ENCODE data around the gene TAS2R43.
"Not testable (repeated sequence)": the region's sequence is repeated elsewhere in the genome, so short reads cannot be mapped to it uniquely, and the experiment has no call there.

The TAS2R43 gene

GRCh38 chr12:11059784-11060183 is 32.3 kb downstream of the TAS2R43 start:
- DNase-seq (ENCODE audit: low read depth in 2 of 2): no peak

DNA sequence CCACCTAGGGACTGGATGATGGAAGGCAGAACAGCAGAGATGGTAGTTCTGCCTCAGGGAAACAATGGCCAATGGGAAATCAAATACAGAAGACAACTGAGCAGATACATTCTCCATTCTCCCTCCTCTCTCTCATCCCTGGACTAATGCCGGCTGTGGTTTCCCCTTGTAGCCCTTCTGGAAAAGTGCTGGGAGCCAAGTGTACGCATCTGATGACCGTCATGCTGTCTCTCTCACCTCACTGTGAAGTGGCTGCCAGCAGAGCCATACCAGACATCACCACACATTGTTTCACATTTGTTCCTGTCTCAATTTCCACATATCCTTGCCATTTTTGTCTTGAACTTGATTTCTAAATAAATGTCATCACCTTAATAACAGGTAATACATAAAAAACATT is 33.1 kb downstream of the TAS2R43 start:
- no peak for DNase-seq (ENCODE audit: low read depth in 2 of 2)

DNA sequence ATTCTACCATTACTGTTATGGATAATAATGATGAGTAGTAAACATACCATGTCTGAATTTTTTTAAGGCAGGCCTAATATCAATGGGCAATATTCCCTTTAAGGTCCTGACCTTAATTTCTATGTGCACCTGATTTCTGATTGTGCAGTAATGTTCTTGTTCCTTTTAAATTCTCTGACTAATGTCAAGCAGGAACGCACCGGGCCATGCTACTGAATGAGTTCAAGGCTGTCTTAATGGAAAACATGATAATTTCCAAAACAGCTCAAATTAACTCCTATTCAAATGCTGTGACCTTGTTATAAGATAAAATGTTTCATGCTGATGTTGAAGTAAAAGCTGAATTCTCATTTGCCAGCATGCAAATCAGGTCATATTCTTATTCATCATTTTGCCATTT is 36.8 kb downstream of the TAS2R43 start:
- DNase-seq (ENCODE audit: low read depth in 2 of 2): no peak

GRCh38 chr12:11049806-11050531 is 42.1 kb downstream of the TAS2R43 start:
- DNase-seq (ENCODE audit: low read depth in 2 of 2): not testable (repeated sequence)

- DNase-seq (ENCODE audit: low read depth in 2 of 2): not testable (repeated sequence)
These were observed 50.7 kb downstream of the TAS2R43 start for GRCh38 chr12:11041366-11041765.
